T-helper 2 cell treated with Interferon-gamma antibody and Interleukin-4, amounts not matched to agents 5 μg/mL and 100 μg/mL, for 36 hours (primary cell): ENCODE measurements around the gene TLNRD1.
A peak's percentile ranks its signal among the peaks of the same experiment; 100 is the strongest.
"Not testable (repeated sequence)": the region's sequence is repeated elsewhere in the genome, so short reads cannot be mapped to it uniquely, and the experiment has no call there.

ENCODE experiments used
- DNase-seq: peaks from one replicate; pipeline ENCODE4 v3.0.0; 2021; ENCODE audit warnings: low spot score
- H3K27ac Mint-ChIP-seq: one replicate; pipeline ENCODE4 v1.8.0; 2021; ENCODE audit warnings: mild to moderate bottlenecking, mixed read lengths
- H3K27me3 Mint-ChIP-seq: one replicate; pipeline ENCODE4 v1.8.0; 2021; ENCODE audit warnings: low read depth, mixed read lengths
- H3K36me3 Mint-ChIP-seq: one replicate; pipeline ENCODE4 v1.8.0; 2021; ENCODE audit warnings: low read depth, mixed read lengths
- H3K4me1 Mint-ChIP-seq: one replicate; pipeline ENCODE4 v1.8.0; 2021; ENCODE audit warnings: low read depth, mixed read lengths
- H3K4me3 Mint-ChIP-seq: one replicate; pipeline ENCODE4 v1.8.0; 2022; ENCODE audit warnings: mild to moderate bottlenecking, moderate library complexity, mixed read lengths
- H3K9me3 Mint-ChIP-seq: one replicate; pipeline ENCODE4 v1.8.0; 2021; ENCODE audit warnings: mixed read lengths

Gene TLNRD1

GRCh38 chr15:81000624-81001151 is at the start of gene TLNRD1:
TSS of gene TLNRD1 (plus strand) at chr15:81000923. CDS start at chr15:81002272, 1,349 bp downstream.
- Mint-ChIP-seq H3K4me3 (peak within 1 kb of the TSS; percentile 99), H3K27me3 (no peaks in the 10 kb centered on the region), H3K9me3 (peaks cover 12% of the 10 kb centered on the region), H3K27ac (peak within 1 kb of the TSS; percentile 97), H3K36me3 (peaks cover 43% of the 10 kb centered on the region), H3K4me1 (peaks cover 54% of the 10 kb centered on the region)
- peak; percentile 89 for DNase-seq

- no peak overlapping the region for H3K27ac Mint-ChIP-seq
- H3K4me1 Mint-ChIP-seq, result peaks cover 3% of the 10 kb centered on the region
- no peak overlapping the region for H3K4me3 Mint-ChIP-seq
- H3K36me3 Mint-ChIP-seq, result peaks cover 16% of the 10 kb centered on the region
- no peak for DNase-seq
- H3K27me3 Mint-ChIP-seq, result no peaks in the 10 kb centered on the region
- H3K9me3 Mint-ChIP-seq, result no peaks in the 10 kb centered on the region
Measured at GRCh38 chr15:80951941-80952340, 48.8 kb upstream of the TLNRD1 start.

DNA sequence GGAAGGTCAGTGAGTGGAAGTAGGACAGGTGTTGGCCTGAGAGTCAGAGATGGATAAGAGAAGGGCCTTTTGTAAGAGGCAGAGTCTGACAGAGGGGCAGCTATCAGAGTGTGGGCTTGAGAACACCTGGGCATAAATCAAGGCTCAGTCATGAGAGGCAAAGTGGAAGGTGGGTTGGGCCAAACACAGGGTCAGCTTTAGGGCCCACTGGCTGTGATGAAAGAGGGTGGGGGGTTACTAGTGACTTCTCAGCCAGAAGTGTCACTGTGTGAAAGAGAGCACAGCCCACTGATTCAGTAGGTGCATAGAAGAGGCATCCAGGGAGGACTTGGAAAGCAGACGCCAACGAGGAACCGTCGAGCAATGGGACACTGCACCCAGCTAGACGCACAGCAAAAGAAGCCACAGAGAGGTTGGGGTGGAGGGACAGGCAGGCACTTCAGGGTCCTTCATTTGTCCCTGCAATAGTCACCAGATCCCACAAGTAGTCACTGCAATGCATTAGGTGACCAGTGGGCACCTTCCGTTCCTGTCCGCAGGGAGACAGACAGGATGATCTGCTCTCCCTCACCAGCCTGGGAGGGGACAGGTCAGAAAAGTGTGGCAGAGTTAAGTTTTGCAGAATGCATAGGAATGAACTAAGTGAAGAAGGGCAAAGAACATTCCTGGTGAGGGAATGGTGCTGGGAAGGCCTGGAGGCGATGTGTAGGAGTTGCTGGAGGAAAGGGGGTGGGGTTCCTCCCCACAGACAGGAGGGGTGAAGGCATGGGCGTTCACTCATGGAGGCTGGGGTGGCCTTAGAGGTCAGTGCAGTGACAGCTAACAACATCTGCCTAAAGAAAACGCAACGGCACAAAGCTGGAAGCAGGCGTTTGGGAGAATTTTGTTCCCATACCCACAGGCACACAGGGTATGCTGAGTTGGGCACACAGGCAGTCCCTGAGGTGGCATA is 47.4 kb upstream of the TLNRD1 start:
- Mint-ChIP-seq H3K27ac (no peak overlapping the region), H3K27me3 (no peaks in the 10 kb centered on the region), H3K4me3 (no peak overlapping the region), H3K9me3 (no peaks in the 10 kb centered on the region), H3K4me1 (peaks cover 8% of the 10 kb centered on the region), H3K36me3 (peaks cover 18% of the 10 kb centered on the region)
- no peak for DNase-seq

GRCh38 chr15:80953953-80954778 is 46.6 kb upstream of the TLNRD1 start:
- no peak for DNase-seq
- peaks cover 25% of the 10 kb centered on the region for H3K36me3 Mint-ChIP-seq
- H3K9me3 Mint-ChIP-seq, result no peaks in the 10 kb centered on the region
- H3K27me3 Mint-ChIP-seq, result no peaks in the 10 kb centered on the region
- H3K27ac Mint-ChIP-seq, result no peak overlapping the region
- peaks cover 8% of the 10 kb centered on the region for H3K4me1 Mint-ChIP-seq
- H3K4me3 Mint-ChIP-seq, result no peak overlapping the region

GRCh38 chr15:80955571-80956452 is 44.9 kb upstream of the TLNRD1 start:
- H3K9me3 Mint-ChIP-seq, H3K27me3 Mint-ChIP-seq, H3K27ac Mint-ChIP-seq, H3K4me3 Mint-ChIP-seq, H3K4me1 Mint-ChIP-seq: not testable (repeated sequence)
- H3K36me3 Mint-ChIP-seq, result peaks cover 30% of the 10 kb centered on the region
- peak; percentile 70 for DNase-seq

DNA sequence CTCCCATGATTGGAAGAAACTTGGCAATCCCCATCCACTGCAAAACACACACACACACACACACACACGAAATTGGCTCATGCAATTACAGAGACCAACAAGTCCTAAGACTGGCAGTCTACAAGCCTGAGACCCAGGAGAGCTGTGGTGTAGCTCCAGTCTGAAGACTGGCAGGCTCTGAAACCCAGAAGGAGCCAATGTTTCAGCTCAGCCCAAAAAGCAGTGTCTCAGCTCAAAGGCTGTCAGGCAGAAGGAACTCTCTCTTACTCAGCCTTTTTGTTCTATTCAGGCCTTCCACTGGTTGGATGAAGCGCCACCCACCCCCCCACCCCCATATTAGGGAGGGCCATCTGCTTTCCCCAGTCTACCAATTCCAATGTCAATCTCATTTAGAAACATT is 43.2 kb upstream of the TLNRD1 start:
- H3K4me3 Mint-ChIP-seq, result no peak overlapping the region
- peaks cover 35% of the 10 kb centered on the region for H3K36me3 Mint-ChIP-seq
- H3K4me1 Mint-ChIP-seq, result peaks cover 15% of the 10 kb centered on the region
- no peak overlapping the region for H3K27ac Mint-ChIP-seq
- no peaks in the 10 kb centered on the region for H3K9me3 Mint-ChIP-seq
- no peaks in the 10 kb centered on the region for H3K27me3 Mint-ChIP-seq
- no peak for DNase-seq

DNA sequence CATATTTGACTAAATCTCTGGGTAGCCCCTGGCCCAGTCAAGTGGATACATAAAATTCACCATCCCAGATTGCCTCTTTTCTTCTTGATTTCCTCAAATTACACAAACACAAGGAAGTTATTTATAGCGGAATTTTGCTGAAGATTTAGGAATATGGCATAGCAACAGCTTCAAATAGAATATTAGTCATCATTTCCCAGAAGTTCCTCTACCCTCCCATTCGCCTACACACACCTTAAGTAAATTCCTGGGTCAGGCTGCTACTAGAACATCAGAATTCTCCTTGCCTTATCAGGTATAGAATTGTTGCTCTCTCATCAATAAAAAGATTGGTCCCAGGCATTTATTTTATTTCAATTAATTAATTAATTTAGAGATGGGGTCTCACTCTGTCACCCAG is 42.7 kb upstream of the TLNRD1 start:
- H3K4me3 Mint-ChIP-seq, result no peak overlapping the region
- peaks cover 37% of the 10 kb centered on the region for H3K36me3 Mint-ChIP-seq
- no peaks in the 10 kb centered on the region for H3K27me3 Mint-ChIP-seq
- no peak overlapping the region for H3K27ac Mint-ChIP-seq
- H3K4me1 Mint-ChIP-seq, result peaks cover 20% of the 10 kb centered on the region
- H3K9me3 Mint-ChIP-seq, result no peaks in the 10 kb centered on the region
- no peak for DNase-seq

GRCh38 chr15:80958818-80959495 is 41.8 kb upstream of the TLNRD1 start:
- Mint-ChIP-seq H3K4me1 (peaks cover 20% of the 10 kb centered on the region), H3K36me3 (peaks cover 47% of the 10 kb centered on the region), H3K4me3 (no peak overlapping the region), H3K27ac (no peak overlapping the region), H3K27me3 (no peaks in the 10 kb centered on the region), H3K9me3 (peaks cover 1% of the 10 kb centered on the region)
- no peak for DNase-seq

GRCh38 chr15:80965454-80965853 is 35.3 kb upstream of the TLNRD1 start:
- not testable (repeated sequence) for H3K27me3 Mint-ChIP-seq, H3K27ac Mint-ChIP-seq, H3K4me3 Mint-ChIP-seq, DNase-seq
- H3K36me3 Mint-ChIP-seq, result peaks cover 66% of the 10 kb centered on the region
- H3K9me3 Mint-ChIP-seq, result peaks cover 12% of the 10 kb centered on the region
- peaks cover 16% of the 10 kb centered on the region for H3K4me1 Mint-ChIP-seq

DNA sequence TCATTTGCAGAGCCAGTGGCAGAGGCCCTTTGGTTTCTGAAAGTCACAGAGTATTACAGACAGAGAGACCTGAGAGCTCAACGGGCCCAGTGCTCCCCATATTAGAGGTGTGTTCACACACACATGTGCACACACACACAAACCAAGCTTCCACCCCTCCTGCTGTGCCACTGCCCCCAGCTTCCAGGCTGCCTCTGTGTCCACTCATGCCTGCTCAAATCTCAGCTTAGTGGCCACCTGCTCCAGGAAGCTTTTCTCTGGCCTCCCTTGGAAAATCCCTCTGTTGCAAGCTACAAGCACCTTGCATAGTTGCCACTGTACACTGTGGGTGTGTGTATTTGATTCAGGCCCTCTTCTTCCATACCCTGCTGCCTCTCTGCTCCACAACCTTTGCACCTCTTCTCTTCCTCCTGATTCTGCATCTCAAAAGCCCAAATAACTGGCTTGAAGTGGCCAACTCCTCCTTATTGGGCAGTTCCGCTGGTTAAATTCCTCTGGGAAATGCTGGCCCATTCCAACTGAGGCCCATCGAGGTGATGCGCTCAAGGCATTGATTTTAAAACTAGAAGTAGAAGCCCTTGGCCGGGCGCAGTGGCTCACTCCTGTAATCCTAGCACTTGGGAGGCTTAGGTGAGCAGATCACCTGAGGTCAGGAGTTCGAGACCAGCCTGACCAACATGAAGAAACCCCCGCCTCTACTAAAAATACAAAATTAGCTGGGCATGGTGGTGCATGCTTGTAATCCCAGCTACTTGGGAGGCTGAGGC is 34.1 kb upstream of the TLNRD1 start:
- DNase-seq, result no peak
- peaks cover 12% of the 10 kb centered on the region for H3K9me3 Mint-ChIP-seq
- no peak overlapping the region for H3K27ac Mint-ChIP-seq
- peaks cover 63% of the 10 kb centered on the region for H3K36me3 Mint-ChIP-seq
- H3K4me1 Mint-ChIP-seq, result peaks cover 16% of the 10 kb centered on the region
- H3K27me3 Mint-ChIP-seq, result no peaks in the 10 kb centered on the region
- no peak overlapping the region for H3K4me3 Mint-ChIP-seq

DNA sequence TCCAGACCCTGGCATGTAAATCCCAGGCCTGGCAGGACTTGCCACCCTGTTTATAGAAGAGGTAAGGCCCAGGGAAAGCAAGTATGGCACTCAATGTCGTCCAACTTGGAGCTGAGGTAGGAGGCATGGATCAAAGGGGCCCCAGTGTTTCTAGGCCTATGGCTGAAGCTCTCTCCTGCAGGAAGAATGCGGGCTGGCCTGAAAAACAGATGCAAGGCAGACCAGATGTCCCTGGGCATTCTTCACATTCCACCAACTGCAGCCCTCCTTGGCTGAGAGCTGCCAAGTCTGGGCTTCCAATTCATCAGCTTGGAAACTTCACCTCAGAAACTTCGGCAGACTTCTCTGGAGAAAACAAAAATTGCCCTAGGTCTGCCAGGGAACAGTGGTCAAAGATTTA is 33.3 kb upstream of the TLNRD1 start:
- DNase-seq, result no peak
- H3K27me3 Mint-ChIP-seq, result no peaks in the 10 kb centered on the region
- H3K27ac Mint-ChIP-seq, result no peak overlapping the region
- H3K4me1 Mint-ChIP-seq, result peaks cover 9% of the 10 kb centered on the region
- peaks cover 12% of the 10 kb centered on the region for H3K9me3 Mint-ChIP-seq
- H3K4me3 Mint-ChIP-seq, result no peak overlapping the region
- H3K36me3 Mint-ChIP-seq, result peaks cover 61% of the 10 kb centered on the region

GRCh38 chr15:80967991-80968510 is 32.7 kb upstream of the TLNRD1 start:
- Mint-ChIP-seq H3K27me3 (no peaks in the 10 kb centered on the region), H3K9me3 (peaks cover 12% of the 10 kb centered on the region), H3K4me3 (no peak overlapping the region), H3K4me1 (peaks cover 4% of the 10 kb centered on the region), H3K27ac (no peak overlapping the region), H3K36me3 (peaks cover 55% of the 10 kb centered on the region)
- DNase-seq, result no peak
